Measurements from ENCODE around the gene EML6. TPM values are rescaled to one million over a fixed set of nuclear protein-coding genes. Genes with fewer than 3 reads are reported as not detected.

Gene EML6
- total RNA-seq, 2 donors from 2014 or later: 1.4 to 2.1 TPM

DNA sequence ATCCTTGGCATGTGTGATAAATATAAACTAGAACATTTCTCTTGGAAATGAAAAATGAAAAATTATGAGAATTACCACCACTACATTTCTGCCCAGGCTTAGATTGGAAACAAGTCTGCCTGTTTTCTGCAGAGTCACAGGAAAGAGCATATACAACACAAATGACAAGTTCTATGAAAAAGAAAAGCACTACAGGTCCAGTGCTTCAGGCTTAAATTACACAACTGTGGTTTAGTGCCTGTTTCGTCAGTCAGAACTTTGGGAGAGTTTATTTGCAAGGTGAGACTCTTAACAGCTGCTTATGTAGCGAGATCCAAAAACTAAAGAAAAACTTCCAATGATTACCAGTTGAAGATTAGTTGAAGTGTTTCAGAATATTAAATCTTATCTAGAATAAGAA lies 257.9 kb downstream of the EML6 start:
- H3K27ac Mint-ChIP-seq: no peak overlapping the region
- H3K27ac ChIP-seq (ENCODE audit: low read depth, low read length): no peak overlapping the region
- DNase-seq: no peak

DNA sequence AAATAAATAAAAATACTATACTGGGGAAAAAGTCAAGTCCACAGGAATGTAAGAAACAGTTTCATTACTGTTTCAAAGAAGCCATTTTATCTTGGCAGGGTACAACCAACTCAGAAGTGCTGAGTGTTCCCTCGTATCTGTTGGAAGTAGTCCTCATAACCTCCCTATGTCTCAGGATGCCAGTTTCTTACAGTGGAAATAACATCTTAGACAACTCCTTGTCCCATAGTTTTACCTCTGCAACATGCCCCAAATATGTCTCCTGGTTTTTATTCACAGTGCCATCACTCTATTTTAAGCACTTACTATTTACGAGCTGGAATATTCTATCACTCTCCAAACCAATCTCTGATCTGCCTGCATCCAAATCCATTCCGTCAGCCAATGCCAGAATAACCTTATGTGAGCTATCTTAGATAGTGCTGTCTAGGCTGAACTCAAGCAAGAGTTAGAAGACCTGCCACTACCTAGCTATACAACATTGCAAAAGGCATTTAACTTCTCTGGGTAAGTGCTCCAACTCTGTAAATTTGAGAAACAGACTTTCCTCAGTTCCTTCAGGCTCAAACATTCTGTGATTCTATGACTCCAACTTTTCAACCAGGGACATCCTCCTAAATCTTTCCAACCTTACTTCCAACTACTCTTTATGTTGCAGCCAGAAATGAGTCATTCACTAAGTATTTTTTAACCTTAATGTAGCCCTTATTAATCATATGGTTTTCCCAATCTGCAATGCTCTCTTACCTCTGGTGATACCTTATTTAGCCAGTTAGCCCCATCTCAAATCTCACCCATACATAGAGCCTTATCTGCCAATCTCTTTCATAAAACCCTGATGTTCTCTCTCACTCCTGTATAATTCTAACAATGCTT lies 260.1 kb downstream of the EML6 start:
- no peaks in the 10 kb centered on the region for H3K9me3 ChIP-seq (ENCODE audit: control insufficient read depth, low read length)
- H3K27me3 ChIP-seq (ENCODE audit: control insufficient read depth, insufficient read depth, low read length, poor library complexity, severe bottlenecking): no peaks in the 10 kb centered on the region
- TF ChIP-seq, protein P1, sequence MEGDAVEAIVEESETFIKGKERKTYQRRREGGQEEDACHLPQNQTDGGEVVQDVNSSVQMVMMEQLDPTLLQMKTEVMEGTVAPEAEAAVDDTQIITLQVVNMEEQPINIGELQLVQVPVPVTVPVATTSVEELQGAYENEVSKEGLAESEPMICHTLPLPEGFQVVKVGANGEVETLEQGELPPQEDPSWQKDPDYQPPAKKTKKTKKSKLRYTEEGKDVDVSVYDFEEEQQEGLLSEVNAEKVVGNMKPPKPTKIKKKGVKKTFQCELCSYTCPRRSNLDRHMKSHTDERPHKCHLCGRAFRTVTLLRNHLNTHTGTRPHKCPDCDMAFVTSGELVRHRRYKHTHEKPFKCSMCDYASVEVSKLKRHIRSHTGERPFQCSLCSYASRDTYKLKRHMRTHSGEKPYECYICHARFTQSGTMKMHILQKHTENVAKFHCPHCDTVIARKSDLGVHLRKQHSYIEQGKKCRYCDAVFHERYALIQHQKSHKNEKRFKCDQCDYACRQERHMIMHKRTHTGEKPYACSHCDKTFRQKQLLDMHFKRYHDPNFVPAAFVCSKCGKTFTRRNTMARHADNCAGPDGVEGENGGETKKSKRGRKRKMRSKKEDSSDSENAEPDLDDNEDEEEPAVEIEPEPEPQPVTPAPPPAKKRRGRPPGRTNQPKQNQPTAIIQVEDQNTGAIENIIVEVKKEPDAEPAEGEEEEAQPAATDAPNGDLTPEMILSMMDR (conservative IDR thresholded peaks at IDR 0.05): no peak
- H3K36me3 ChIP-seq (ENCODE audit: control insufficient read depth, insufficient read depth, low read length): peaks cover 72% of the 10 kb centered on the region
- no peak overlapping the region for H3K4me3 ChIP-seq (ENCODE audit: low read length)
- H3K4me1 Mint-ChIP-seq: peaks cover 1% of the 10 kb centered on the region
- H3K27me3 Mint-ChIP-seq (ENCODE audit: insufficient read depth): no peaks in the 10 kb centered on the region
- H3K9me3 Mint-ChIP-seq: no peaks in the 10 kb centered on the region
- no peaks in the 10 kb centered on the region for H3K4me1 ChIP-seq (ENCODE audit: control insufficient read depth, insufficient read depth, low read length)
- no peak overlapping the region for H3K27ac ChIP-seq (ENCODE audit: low read depth, low read length)
- DNase-seq: no peak
- peak overlapping the region; percentile 36 for H3K27ac Mint-ChIP-seq
- no peak overlapping the region for H3K4me3 Mint-ChIP-seq
- 61 to 67% methylated on average over 3 of the region's 3 CpGs for WGBS, 2 experiments (ENCODE audit: insufficient coverage in 1 of 2, insufficient read length in 1 of 2)
- H3K36me3 Mint-ChIP-seq (ENCODE audit: low read depth): peaks cover 45% of the 10 kb centered on the region
- H3K9ac ChIP-seq (ENCODE audit: extremely low read depth, low read length, poor library complexity, severe bottlenecking): no peak overlapping the region

More for the DNA sequence above, 257.9 kb downstream of the EML6 start:
- Mint-ChIP-seq H3K27me3 (ENCODE audit: insufficient read depth) (no peaks in the 10 kb centered on the region), H3K4me3 (no peak overlapping the region), H3K9me3 (no peaks in the 10 kb centered on the region), H3K36me3 (ENCODE audit: low read depth) (peaks cover 42% of the 10 kb centered on the region), H3K4me1 (peaks cover 1% of the 10 kb centered on the region)
- H3K4me3 ChIP-seq (ENCODE audit: low read length): no peak overlapping the region
- no peaks in the 10 kb centered on the region for H3K27me3 ChIP-seq (ENCODE audit: control insufficient read depth, insufficient read depth, low read length, poor library complexity, severe bottlenecking)
- TF ChIP-seq, protein P1 (conservative IDR thresholded peaks at IDR 0.05): no peak
- H3K4me1 ChIP-seq (ENCODE audit: control insufficient read depth, insufficient read depth, low read length): no peaks in the 10 kb centered on the region
- 100% methylated on average over 2 of the region's 2 CpGs; no CpG with 5 or more reads in 1 of the 2 experiments for WGBS, 2 experiments (ENCODE audit: insufficient coverage in 1 of 2, insufficient read length in 1 of 2)
- no peaks in the 10 kb centered on the region for H3K9me3 ChIP-seq (ENCODE audit: control insufficient read depth, low read length)
- H3K9ac ChIP-seq (ENCODE audit: extremely low read depth, low read length, poor library complexity, severe bottlenecking): no peak overlapping the region
- H3K36me3 ChIP-seq (ENCODE audit: control insufficient read depth, insufficient read depth, low read length): peaks cover 68% of the 10 kb centered on the region

DNA sequence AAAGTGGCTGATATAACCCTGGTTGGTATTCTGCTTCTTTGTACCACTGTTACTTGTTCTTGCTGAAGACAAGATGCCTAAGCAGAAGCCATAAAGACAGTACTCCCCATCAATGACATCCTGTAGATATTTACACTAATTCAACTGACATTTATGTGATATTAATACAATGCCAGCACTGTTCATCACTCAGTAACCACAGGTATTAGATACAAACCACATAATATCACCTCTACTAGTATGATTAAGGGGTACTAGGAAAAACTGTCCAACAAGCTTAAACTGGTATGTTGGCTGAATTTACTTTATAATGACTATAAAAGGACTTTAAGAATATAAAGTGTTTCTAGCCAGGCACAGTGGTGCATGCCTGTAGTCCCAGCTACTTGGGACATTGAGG lies 261.0 kb downstream of the EML6 start:
- Histone ChIP-seq H3K9ac (ENCODE audit: extremely low read depth, low read length, poor library complexity, severe bottlenecking) (no peak overlapping the region), H3K27me3 (ENCODE audit: control insufficient read depth, insufficient read depth, low read length, poor library complexity, severe bottlenecking) (no peaks in the 10 kb centered on the region), H3K4me3 (ENCODE audit: low read length) (no peak overlapping the region), H3K4me1 (ENCODE audit: control insufficient read depth, insufficient read depth, low read length) (no peaks in the 10 kb centered on the region), H3K36me3 (ENCODE audit: control insufficient read depth, insufficient read depth, low read length) (peaks cover 70% of the 10 kb centered on the region), H3K9me3 (ENCODE audit: control insufficient read depth, low read length) (no peaks in the 10 kb centered on the region), H3K27ac (ENCODE audit: low read depth, low read length) (no peak overlapping the region)
- no peak overlapping the region for H3K27ac Mint-ChIP-seq
- H3K9me3 Mint-ChIP-seq: no peaks in the 10 kb centered on the region
- peaks cover 1% of the 10 kb centered on the region for H3K4me1 Mint-ChIP-seq
- no peak overlapping the region for H3K4me3 Mint-ChIP-seq
- TF ChIP-seq, protein P1 (conservative IDR thresholded peaks at IDR 0.05): no peak
- no peaks in the 10 kb centered on the region for H3K27me3 Mint-ChIP-seq (ENCODE audit: insufficient read depth)
- H3K36me3 Mint-ChIP-seq (ENCODE audit: low read depth): peaks cover 42% of the 10 kb centered on the region
- DNase-seq: no peak

Data from endodermal cell (in vitro differentiated cells).